HepG2 (cell line): ENCODE results near the gene ADAMTS17. TPM values are rescaled to one million over a fixed set of nuclear protein-coding genes. Genes with fewer than 3 reads are reported as not detected.

Source experiments
- ATAC-seq: fragments of 200-7000 bp; cut with Tn5 transposase; 3 replicates; pipeline ENCODE4 v1.9.1; 2020; ENCODE audit warnings: mild to moderate bottlenecking, moderate library complexity
- BruUV-seq: library from RNA; stranded (reverse); fragments of 400-500 nt; replicated peaks from 2 replicates; lab custom pipeline; 2021; lab: Mats Ljungman, UMichigan
- CTCF ChIA-PET: fragments of 300-600 bp; formaldehyde crosslinking; extraction: SDS; loops from one replicate; lab custom pipeline; 2021; ENCODE audit warnings: low total read pairs, inconsistent platforms, low intra/inter-chr PET ratio; lab: Yijun Ruan, JAX
- POLR2A ChIA-PET: fragments of 350-600 bp; sonication (Branson Sonifier 250); formaldehyde crosslinking; loops from one replicate; lab custom pipeline; 2020; ENCODE audit warnings: antibody characterized with exemption, inconsistent platforms; lab: Yijun Ruan, JAX
- DNase-seq: peaks from one replicate; pipeline ENCODE4 v3.0.0-alpha.2; 2015; ENCODE audit warnings: low spot score
- FAIRE-seq: peaks from 3 replicates; lab custom pipeline; 2011; peaks lifted over from hg19 to GRCh38; lab: Jason Lieb, UNC
- H2AFZ ChIP-seq: one replicate; pipeline ENCODE4 v1.6.1; 2011; ENCODE audit warnings: low read length, inconsistent platforms
- H3K27ac ChIP-seq: fragments of 300-600 bp; 3 replicates; pipeline ENCODE4 v1.8.0; 2011; ENCODE audit warnings: mixed run types, mild to moderate bottlenecking, mixed read lengths, low read length, inconsistent platforms; ENCODE audit not compliant: insufficient read depth; ENCODE audit errors: extremely low read length
- H3K27me3 ChIP-seq, 2 experiments: fragments of 200-600 bp in 1 of 2; 2 replicates in 1 of 2; 3 replicates in 1 of 2; pipeline versions ENCODE4 v1.6.0 to v1.8.0; 2011; ENCODE audit warnings: low read length in 2 of 2, mild to moderate bottlenecking in 2 of 2, moderate library complexity in 2 of 2, inconsistent platforms in 1 of 2; ENCODE audit not compliant: insufficient read depth in 2 of 2, control insufficient read depth in 1 of 2
- H3K36me3 ChIP-seq, 2 experiments: fragments of 200-600 bp in 1 of 2; replicated peaks in 1 of 2; 2 replicates in 1 of 2; 3 replicates in 1 of 2; pipeline versions ENCODE4 v1.5.1 to v1.8.0; 2011; ENCODE audit warnings: low read length in 2 of 2, inconsistent platforms in 1 of 2; ENCODE audit not compliant: insufficient read depth in 2 of 2, control insufficient read depth in 1 of 2
- H3K4me1 ChIP-seq: 2 replicates; pipeline ENCODE4 v1.5.1; 2012; ENCODE audit warnings: low read length, inconsistent platforms; ENCODE audit not compliant: insufficient read depth
- H3K4me2 ChIP-seq: 2 replicates; pipeline ENCODE4 v1.6.0; 2011; ENCODE audit warnings: low read depth, low read length, inconsistent platforms
- H3K4me3 ChIP-seq, 3 experiments: fragments of 200-600 bp in 1 of 3; sonication (generic), shearing (Covaris generic) in 1 of 3; replicated peaks in 1 of 3; 2 replicates each; pipeline ENCODE4 v1.5.1; 2011 to 2016; ENCODE audit warnings: low read length in 3 of 3, inconsistent platforms in 2 of 3, low read depth in 2 of 3, mild to moderate bottlenecking in 2 of 3, control low read depth in 1 of 3, mixed read lengths in 1 of 3; ENCODE audit not compliant: insufficient read depth in 1 of 3
- H3K79me2 ChIP-seq: one replicate; pipeline ENCODE4 v1.6.1; 2011; ENCODE audit warnings: low read length, inconsistent platforms; ENCODE audit not compliant: insufficient read depth
- H3K9ac ChIP-seq: 2 replicates; pipeline ENCODE4 v1.6.0; 2011; ENCODE audit warnings: mild to moderate bottlenecking, low read depth, low read length, inconsistent platforms; ENCODE audit not compliant: insufficient read depth
- H3K9me3 ChIP-seq: 2 replicates; pipeline ENCODE4 v1.5.1; 2012; ENCODE audit warnings: mild to moderate bottlenecking, low read length
- H4K20me1 ChIP-seq: 2 replicates; pipeline ENCODE4 v1.6.0; 2011; ENCODE audit warnings: inconsistent platforms, mild to moderate bottlenecking, low read length, moderate library complexity; ENCODE audit not compliant: insufficient read depth
- ARID3A ChIP-seq: IDR thresholded peaks from 2 replicates; pipeline ENCODE4 v1.6.1; 2012; ENCODE audit warnings: low read depth, low read length, improper control_type of control experiment
- ASH2L ChIP-seq: fragments of 300-600, 200-600 bp; sonication (generic); IDR thresholded peaks from 2 replicates; pipeline ENCODE4 v1.7.0; 2017; ENCODE audit warnings: low read depth, mild to moderate bottlenecking, moderate library complexity, mixed read lengths, low read length; ENCODE audit not compliant: insufficient read length
- JUNB ChIP-seq: sonication (generic); formaldehyde crosslinking; IDR thresholded peaks from 2 replicates; pipeline ENCODE4 v1.8.0; 2022; ENCODE audit warnings: missing genetic modification reagents, mild to moderate bottlenecking, borderline replicate concordance
- NCOR1 ChIP-seq: fragments of 200-600 bp; sonication (generic); IDR thresholded peaks from 2 replicates; pipeline ENCODE4 v1.7.0; 2017; ENCODE audit warnings: antibody characterized with exemption, low read length, borderline replicate concordance
- RAD51 ChIP-seq: fragments of 450-650 bp; IDR thresholded peaks from 2 replicates; pipeline ENCODE4 v1.6.1; 2016; ENCODE audit warnings: borderline replicate concordance
- SP4 ChIP-seq: sonication (generic); formaldehyde crosslinking; IDR thresholded peaks from 2 replicates; pipeline ENCODE4 v1.8.1; 2023; ENCODE audit warnings: mild to moderate bottlenecking, missing genetic modification reagents
- SUZ12 ChIP-seq: fragments of 150-350 bp; IDR thresholded peaks from 2 replicates; pipeline ENCODE4 v1.6.1; 2014; ENCODE audit warnings: low read depth, low read length
- XBP1 ChIP-seq: sonication (generic); formaldehyde crosslinking; IDR thresholded peaks from 2 replicates; pipeline ENCODE4 v1.5.0; 2020; ENCODE audit warnings: missing genetic modification reagents
- ZBTB3 ChIP-seq: sonication (generic); formaldehyde crosslinking; IDR thresholded peaks from 2 replicates; pipeline ENCODE4 v1.4.0; 2020; ENCODE audit warnings: low read depth, mild to moderate bottlenecking, moderate library complexity, missing genetic modification reagents, borderline replicate concordance
- ZNF264 ChIP-seq: sonication (generic); formaldehyde crosslinking; IDR thresholded peaks from 2 replicates; pipeline ENCODE4 v1.4.0; 2020; ENCODE audit warnings: missing genetic modification reagents
- ZNF280D ChIP-seq: sonication (generic); formaldehyde crosslinking; IDR thresholded peaks from 2 replicates; pipeline ENCODE4 v1.5.1; 2020; ENCODE audit warnings: mild to moderate bottlenecking, missing genetic modification reagents
- ZNF337 ChIP-seq: sonication (generic); formaldehyde crosslinking; IDR thresholded peaks from 2 replicates; pipeline ENCODE4 v1.5.1; 2020; ENCODE audit warnings: missing genetic modification reagents, low read depth, mild to moderate bottlenecking, borderline replicate concordance
- ZNF382 ChIP-seq: sonication (generic); formaldehyde crosslinking; IDR thresholded peaks from 2 replicates; pipeline ENCODE4 v1.5.0; 2020; ENCODE audit warnings: missing genetic modification reagents, mild to moderate bottlenecking, borderline replicate concordance
- WGBS: methylation state at CpG from one replicate; pipeline ENCODE4 v1.1.6; 2017; ENCODE audit warnings: low lambda C conversion rate; 5-methylcytosine and 5-hydroxymethylcytosine counted together
- in situ Hi-C: cut with HindIII; loops from 2 replicates; pipeline ENCODE4 v1.10.0; 2017; ENCODE audit warnings: low pct_unique_long_range_greater_than_20kb; ENCODE audit not compliant: extremely low pct_ligation_motif_present
- intact Hi-C: fragments of 100-400 bp; cut with micrococcal nuclease; formaldehyde crosslinking; loops from one replicate; pipeline ENCODE4 v1.10.0; 2022; ENCODE audit not compliant: unreplicated experiment
- polyA plus RNA-seq, 8 experiments: library from polyadenylated mRNA; depleted of rRNA in 3 of 8; stranded (reverse) in 7 of 8; unstranded in 1 of 8; fragments of >200 nt; fragmentation: Illumina TruSeq in 4 of 8; extraction: Trizol in 4 of 8; gene quantifications; 2 replicates each; pipeline versions ENCODE4 v1.2.1 to v1.2.3, GENCODE V29; 2011 to 2016; ENCODE audit warnings: low read depth in 4 of 8, missing spikeins in 1 of 8, mixed read lengths in 1 of 8; ENCODE audit not compliant: insufficient read depth in 1 of 8
- total RNA-seq, 5 experiments: library from RNA; depleted of rRNA; stranded (reverse); fragments of >200 nt; fragmentation: Illumina TruSeq; extraction: Trizol; gene quantifications; 2 replicates each; pipeline ENCODE4 v1.2.3, GENCODE V29; 2016; ENCODE audit warnings: low read depth in 1 of 5
- TF ChIP-seq, protein P1 (sequence below): sonication (generic); formaldehyde crosslinking; IDR thresholded peaks from 2 replicates; pipeline ENCODE4 v1.4.0; 2020; ENCODE audit warnings: missing genetic modification reagents, borderline replicate concordance
- TF ChIP-seq, protein P2 (sequence below): sonication (generic); formaldehyde crosslinking; IDR thresholded peaks from 2 replicates; pipeline ENCODE4 v1.5.0; 2020; ENCODE audit warnings: missing genetic modification reagents

The ADAMTS17 gene
- total and polyA plus RNA-seq, 2 of the 13 experiments (the other 11 are each of a cell fraction or from before 2014, with no cell fraction given), result 0.02 to 0.04 TPM

DNA sequence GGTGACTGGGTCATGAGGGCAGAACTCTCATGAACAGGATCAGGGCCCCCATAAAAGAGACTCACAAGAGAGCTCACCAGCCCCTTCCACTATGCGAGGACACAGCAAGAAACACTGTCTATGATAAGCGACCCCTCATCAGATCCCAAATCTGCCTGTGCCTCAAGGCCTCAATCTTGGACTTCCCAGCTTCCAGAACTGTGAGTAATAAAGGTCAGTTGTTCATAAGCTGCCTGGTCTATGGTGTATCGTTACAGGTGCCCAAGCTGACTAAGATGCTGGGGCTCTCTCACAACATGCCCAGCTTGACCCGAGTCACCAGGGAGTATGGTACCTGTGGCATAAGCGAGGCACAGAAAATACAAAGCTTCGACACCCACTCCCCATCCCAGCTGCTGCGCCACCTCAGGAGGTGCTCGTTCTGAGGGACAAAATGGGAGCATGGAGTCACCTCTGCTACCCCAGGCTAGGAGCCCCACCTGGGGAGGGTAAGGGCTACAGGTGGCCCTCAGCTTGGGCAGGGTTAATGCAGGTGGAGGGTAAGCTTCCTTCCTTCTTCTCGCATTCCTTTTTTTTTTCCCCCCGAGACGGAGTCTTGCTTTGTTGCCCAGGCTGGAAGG is 234.1 kb downstream of the ADAMTS17 start:
- no peaks in the 10 kb centered on the region; a peak in 2 of 5 replicates for H3K27me3 ChIP-seq
- no peak overlapping the region for H3K27ac ChIP-seq
- no peak overlapping the region for H3K9ac ChIP-seq
- no TSS peak for BruUV-seq
- intact Hi-C loops (no loop called here), in situ Hi-C loops (no loop called here)
- H3K9me3 ChIP-seq, result no peaks in the 10 kb centered on the region
- no peaks in the 10 kb centered on the region for H4K20me1 ChIP-seq
- FAIRE-seq (no peak), DNase-seq (no peak), ATAC-seq (no peak)
- H3K4me1 ChIP-seq, result peaks cover 16% of the 10 kb centered on the region; the same call in 1 of the 2 replicates
- no peaks in the 10 kb centered on the region for H3K36me3 ChIP-seq
- no peak overlapping the region for H3K4me2 ChIP-seq
- H2AFZ ChIP-seq, result no peak overlapping the region
- POLR2A ChIA-PET, result no interaction called here
- no peak overlapping the region for H3K4me3 ChIP-seq
- CTCF ChIA-PET, result no interaction called here
- WGBS, result 67% methylated on average over 9 of the region's 11 CpGs
- no peaks in the 10 kb centered on the region for H3K79me2 ChIP-seq
- TF ChIP-seq ZNF280D (CRISPR knock-in tag) (no peak), ZNF264 (no peak), SUZ12 (no peak), SP4 (CRISPR knock-in tag) (no peak), XBP1 (CRISPR knock-in tag) (no peak), ZNF337 (CRISPR knock-in tag) (no peak), ARID3A (no peak), RAD51 (no peak), ASH2L (no peak), ZBTB3 (CRISPR knock-in tag) (no peak), ZNF382 (no peak), JUNB (CRISPR knock-in tag) (no peak), NCOR1 (no peak)
- TF ChIP-seq, protein P1, sequence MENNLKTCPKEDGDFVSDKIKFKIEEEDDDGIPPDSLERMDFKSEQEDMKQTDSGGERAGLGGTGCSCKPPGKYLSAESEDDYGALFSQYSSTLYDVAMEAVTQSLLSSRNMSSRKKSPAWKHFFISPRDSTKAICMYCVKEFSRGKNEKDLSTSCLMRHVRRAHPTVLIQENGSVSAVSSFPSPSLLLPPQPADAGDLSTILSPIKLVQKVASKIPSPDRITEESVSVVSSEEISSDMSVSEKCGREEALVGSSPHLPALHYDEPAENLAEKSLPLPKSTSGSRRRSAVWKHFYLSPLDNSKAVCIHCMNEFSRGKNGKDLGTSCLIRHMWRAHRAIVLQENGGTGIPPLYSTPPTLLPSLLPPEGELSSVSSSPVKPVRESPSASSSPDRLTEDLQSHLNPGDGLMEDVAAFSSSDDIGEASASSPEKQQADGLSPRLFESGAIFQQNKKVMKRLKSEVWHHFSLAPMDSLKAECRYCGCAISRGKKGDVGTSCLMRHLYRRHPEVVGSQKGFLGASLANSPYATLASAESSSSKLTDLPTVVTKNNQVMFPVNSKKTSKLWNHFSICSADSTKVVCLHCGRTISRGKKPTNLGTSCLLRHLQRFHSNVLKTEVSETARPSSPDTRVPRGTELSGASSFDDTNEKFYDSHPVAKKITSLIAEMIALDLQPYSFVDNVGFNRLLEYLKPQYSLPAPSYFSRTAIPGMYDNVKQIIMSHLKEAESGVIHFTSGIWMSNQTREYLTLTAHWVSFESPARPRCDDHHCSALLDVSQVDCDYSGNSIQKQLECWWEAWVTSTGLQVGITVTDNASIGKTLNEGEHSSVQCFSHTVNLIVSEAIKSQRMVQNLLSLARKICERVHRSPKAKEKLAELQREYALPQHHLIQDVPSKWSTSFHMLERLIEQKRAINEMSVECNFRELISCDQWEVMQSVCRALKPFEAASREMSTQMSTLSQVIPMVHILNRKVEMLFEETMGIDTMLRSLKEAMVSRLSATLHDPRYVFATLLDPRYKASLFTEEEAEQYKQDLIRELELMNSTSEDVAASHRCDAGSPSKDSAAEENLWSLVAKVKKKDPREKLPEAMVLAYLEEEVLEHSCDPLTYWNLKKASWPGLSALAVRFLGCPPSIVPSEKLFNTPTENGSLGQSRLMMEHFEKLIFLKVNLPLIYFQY (CRISPR knock-in tag), result no peak
- TF ChIP-seq, protein P2, sequence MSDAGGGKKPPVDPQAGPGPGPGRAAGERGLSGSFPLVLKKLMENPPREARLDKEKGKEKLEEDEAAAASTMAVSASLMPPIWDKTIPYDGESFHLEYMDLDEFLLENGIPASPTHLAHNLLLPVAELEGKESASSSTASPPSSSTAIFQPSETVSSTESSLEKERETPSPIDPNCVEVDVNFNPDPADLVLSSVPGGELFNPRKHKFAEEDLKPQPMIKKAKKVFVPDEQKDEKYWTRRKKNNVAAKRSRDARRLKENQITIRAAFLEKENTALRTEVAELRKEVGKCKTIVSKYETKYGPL, result no peak
